ENCODE data around the gene BCOR.

- TF ChIP-seq CTCF (conservative IDR thresholded peaks at IDR 0.05): no peak
- no peak for TF ChIP-seq ZFX (IDR thresholded peaks at IDR 0.05)
Measured at GRCh38 chrX:40035726-40036125, 62.0 kb downstream of the BCOR start.

Measured in C4-2B (cell line).